H1 (cell line): ENCODE data around the gene LRP11. TPM values are rescaled to one million over a fixed set of nuclear protein-coding genes. Genes with fewer than 3 reads are reported as not detected.

Experiments
- CTCF ChIA-PET: fragments of 300-600 bp; sonication (Branson Sonifier 250); formaldehyde crosslinking; loops from one replicate; lab custom pipeline; 2021; ENCODE audit not compliant: partially characterized antibody; lab: Charles Lee
- POLR2A ChIA-PET: fragments of 300-600 bp; sonication (Branson Sonifier 250); formaldehyde crosslinking; loops from one replicate; lab custom pipeline; 2021; ENCODE audit warnings: inconsistent platforms; ENCODE audit not compliant: partially characterized antibody; lab: Charles Lee
- DNase-seq, 2 experiments: peaks; one replicate each; pipeline versions ENCODE4 v3.0.0 to v3.0.0-alpha.2; 2010 to 2022; ENCODE audit warnings: low spot score in 2 of 2, low read depth in 1 of 2, mixed read lengths in 1 of 2
- FAIRE-seq: peaks from 2 replicates; lab custom pipeline; 2011; peaks lifted over from hg19 to GRCh38; lab: Jason Lieb, UNC
- H2AFZ ChIP-seq: 2 replicates; pipeline ENCODE4 v1.8.1; 2012; ENCODE audit warnings: low read length, inconsistent platforms
- H2AK5ac ChIP-seq: 2 replicates; pipeline ENCODE4 v1.6.1; 2013; ENCODE audit warnings: low read depth, low read length
- H2BK120ac ChIP-seq: replicated peaks from 2 replicates; pipeline ENCODE3; 2013; ENCODE audit warnings: low read depth, low read length, inconsistent platforms
- H2BK12ac ChIP-seq: 2 replicates; pipeline ENCODE4 v1.6.1; 2013; ENCODE audit warnings: low read depth, low read length
- H2BK15ac ChIP-seq: 2 replicates; pipeline ENCODE4 v1.6.1; 2013; ENCODE audit warnings: low read length
- H2BK20ac ChIP-seq: 2 replicates; pipeline ENCODE4 v1.6.1; 2013; ENCODE audit warnings: low read length
- H2BK5ac ChIP-seq: 2 replicates; pipeline ENCODE4 v1.6.1; 2013; ENCODE audit warnings: low read depth, low read length
- H3K14ac ChIP-seq: 2 replicates; pipeline ENCODE4 v1.6.1; 2013; ENCODE audit warnings: inconsistent platforms; ENCODE audit not compliant: insufficient read length
- H3K18ac ChIP-seq: 2 replicates; pipeline ENCODE4 v1.6.1; 2013; ENCODE audit warnings: low read length; ENCODE audit errors: extremely low read depth
- H3K23ac ChIP-seq: 2 replicates; pipeline ENCODE4 v1.6.1; 2013; ENCODE audit warnings: inconsistent platforms; ENCODE audit not compliant: insufficient read length
- H3K23me2 ChIP-seq: 2 replicates; pipeline ENCODE4 v1.6.1; 2013; ENCODE audit warnings: low read depth, low read length
- H3K27ac ChIP-seq: 2 replicates; pipeline ENCODE4 v1.6.1; 2011; ENCODE audit warnings: low read depth, low read length, inconsistent platforms
- H3K27me3 ChIP-seq, 4 experiments: replicated peaks in 1 of 4; 1 replicate in 1 of 4; 2 replicates in 3 of 4; pipeline versions ENCODE4 v1.6.1 to v1.8.1; 2011 to 2013; ENCODE audit warnings: low read length in 3 of 4, mild to moderate bottlenecking in 3 of 4, inconsistent platforms in 2 of 4, mixed read lengths in 2 of 4, moderate library complexity in 1 of 4; ENCODE audit not compliant: control insufficient read depth in 3 of 4, insufficient read depth in 3 of 4; ENCODE audit errors: extremely low read depth in 1 of 4
- H3K36me3 ChIP-seq, 4 experiments: 2 replicates each; pipeline versions ENCODE4 v1.6.1 to v1.8.1; 2011 to 2013; ENCODE audit warnings: mild to moderate bottlenecking in 4 of 4, low read length in 3 of 4, moderate library complexity in 2 of 4, control low read depth in 1 of 4, inconsistent platforms in 1 of 4; ENCODE audit not compliant: insufficient read depth in 4 of 4, control insufficient read depth in 2 of 4
- H3K4ac ChIP-seq: replicated peaks from 2 replicates; pipeline ENCODE3; 2013; ENCODE audit warnings: low read length, low read depth, mixed read lengths, inconsistent platforms; ENCODE audit not compliant: insufficient read length
- H3K4me1 ChIP-seq, 4 experiments: replicated peaks in 1 of 4; 1 replicate in 1 of 4; 2 replicates in 3 of 4; pipeline versions ENCODE4 v1.6.1 to v1.8.1; 2011 to 2013; ENCODE audit warnings: low read length in 3 of 4, inconsistent platforms in 2 of 4, mixed read lengths in 1 of 4; ENCODE audit not compliant: insufficient read depth in 4 of 4, control insufficient read depth in 3 of 4
- H3K4me2 ChIP-seq, 2 experiments: 2 replicates each; pipeline versions ENCODE4 v1.6.1 to v1.8.1; 2011 to 2013; ENCODE audit warnings: low read depth in 2 of 2, low read length in 2 of 2, control low read depth in 1 of 2, inconsistent platforms in 1 of 2, mild to moderate bottlenecking in 1 of 2; ENCODE audit not compliant: insufficient read depth in 1 of 2
- H3K4me3 ChIP-seq, 4 experiments: fragments of 200-600, 300-600 bp in 1 of 4; sonication (generic), shearing (Covaris generic), sonication (Bioruptor Twin) in 1 of 4; 2 replicates each; pipeline versions ENCODE4 v1.5.1 to v1.8.1; 2011 to 2016; ENCODE audit warnings: low read length in 4 of 4, low read depth in 3 of 4, control low read depth in 2 of 4, inconsistent platforms in 2 of 4, mild to moderate bottlenecking in 2 of 4, mixed read lengths in 1 of 4, moderate library complexity in 1 of 4; ENCODE audit not compliant: insufficient read depth in 2 of 4; ENCODE audit errors: extremely low read depth in 1 of 4
- H3K56ac ChIP-seq: replicated peaks from 2 replicates; pipeline ENCODE3; 2013; ENCODE audit warnings: low read depth, mild to moderate bottlenecking, mixed read lengths, low read length, inconsistent platforms; ENCODE audit not compliant: insufficient read length
- H3K79me1 ChIP-seq: 2 replicates; pipeline ENCODE4 v1.6.1; 2013; ENCODE audit warnings: low read depth, low read length, control low read depth
- H3K79me2 ChIP-seq, 2 experiments: 2 replicates each; pipeline versions ENCODE4 v1.6.1 to v1.8.1; 2012 to 2013; ENCODE audit warnings: low read length in 2 of 2, mild to moderate bottlenecking in 2 of 2, inconsistent platforms in 1 of 2; ENCODE audit not compliant: insufficient read depth in 2 of 2, control insufficient read depth in 1 of 2
- H3K9ac ChIP-seq, 4 experiments: replicated peaks in 1 of 4; 1 replicate in 1 of 4; 2 replicates in 3 of 4; pipeline versions ENCODE4 v1.6.1 to v1.8.1; 2011 to 2013; ENCODE audit warnings: low read depth in 3 of 4, low read length in 3 of 4, control low read depth in 2 of 4, mild to moderate bottlenecking in 2 of 4, moderate library complexity in 2 of 4, inconsistent platforms in 1 of 4; ENCODE audit errors: extremely low read depth in 1 of 4
- H3K9me3 ChIP-seq, 2 experiments: 2 replicates each; pipeline versions ENCODE4 v1.6.1 to v1.8.1; 2012 to 2013; ENCODE audit warnings: mild to moderate bottlenecking in 2 of 2, moderate library complexity in 2 of 2, control low read depth in 1 of 2, inconsistent platforms in 1 of 2, low read depth in 1 of 2, low read length in 1 of 2, mixed read lengths in 1 of 2; ENCODE audit not compliant: insufficient read depth in 2 of 2
- H4K20me1 ChIP-seq, 2 experiments: replicated peaks in 1 of 2; 2 replicates each; pipeline versions ENCODE3 to v1.8.1; 2011 to 2013; ENCODE audit warnings: inconsistent platforms in 2 of 2, low read length in 2 of 2, mild to moderate bottlenecking in 1 of 2; ENCODE audit not compliant: insufficient read depth in 2 of 2, control insufficient read depth in 1 of 2
- H4K5ac ChIP-seq: 2 replicates; pipeline ENCODE4 v1.6.1; 2013; ENCODE audit warnings: low read length, low read depth, mixed read lengths, inconsistent platforms; ENCODE audit not compliant: insufficient read length
- H4K8ac ChIP-seq: 2 replicates; pipeline ENCODE4 v1.8.0; 2013; ENCODE audit warnings: mild to moderate bottlenecking, moderate library complexity, low read length, inconsistent platforms; ENCODE audit not compliant: insufficient read depth; ENCODE audit errors: extremely low read depth
- H4K91ac ChIP-seq: replicated peaks from 2 replicates; pipeline ENCODE3; 2013; ENCODE audit warnings: low read length, mixed read lengths, inconsistent platforms; ENCODE audit not compliant: insufficient read length
- RAD21 ChIP-seq, 2 experiments: IDR thresholded peaks in 1 of 2; conservative IDR thresholded peaks in 1 of 2; 2 replicates each; pipeline ENCODE4 v1.6.1; 2011; ENCODE audit warnings: low read depth in 2 of 2, low read length in 2 of 2, improper control_type of control experiment in 1 of 2, inconsistent platforms in 1 of 2, mild to moderate bottlenecking in 1 of 2, moderate library complexity in 1 of 2
- TBP ChIP-seq: IDR thresholded peaks from 2 replicates; pipeline ENCODE4 v1.6.1; 2011; ENCODE audit warnings: low read depth, low read length, improper control_type of control experiment
- WGBS, 2 experiments: shearing (Covaris generic) in 1 of 2; methylation state at CpG; one replicate each; pipeline versions ENCODE4 v1.1.6 to v1.1.7; 2013 to 2015; ENCODE audit warnings: low lambda C conversion rate in 2 of 2, mixed read lengths in 2 of 2, inconsistent platforms in 1 of 2, low coverage in 1 of 2, missing lambda C conversion rate in 1 of 2; ENCODE audit not compliant: insufficient replicate concordance in 2 of 2, insufficient coverage in 1 of 2, insufficient read length in 1 of 2; ENCODE audit errors: extremely low coverage in 1 of 2, missing lambda C conversion rate in 1 of 2; 5-methylcytosine and 5-hydroxymethylcytosine counted together
- polyA plus RNA-seq, 7 experiments: library from polyadenylated mRNA; depleted of rRNA in 3 of 7; stranded (reverse) in 5 of 7; unstranded in 2 of 7; fragments of >200 nt in 5 of 7; fragments of 200-250 nt in 2 of 7; gene quantifications; 1 replicate in 5 of 7; 2 replicates in 1 of 7; 4 replicates in 1 of 7; pipeline versions ENCODE4 v1.2.1 to v1.2.3, GENCODE V29; 2011 to 2013; ENCODE audit warnings: missing spikeins in 2 of 7, mixed read lengths in 2 of 7
- total RNA-seq: library from RNA; stranded (reverse); fragmentation: NEBNext Ultra II Directional; extraction: Animal tissue kit (Norgen Biotek cat#: 25700); gene quantifications from 2 replicates; pipeline ENCODE4 v1.2.1, GENCODE V29; 2021

Gene LRP11
- total and polyA plus RNA-seq, 2 of the 8 experiments (the other 6 are each of a cell fraction or from before 2014, with no cell fraction given), result 11.0 to 20.0 TPM

GRCh38 chr6:149859368-149859767 is 4.8 kb downstream of the LRP11 start:
- no peak overlapping the region for H3K27ac ChIP-seq
- H4K8ac ChIP-seq, result no peak overlapping the region
- H3K79me2 ChIP-seq, result peaks cover 0 to 10% of the 10 kb centered on the region in 2 experiments; a peak in 2 of 4 replicates
- no peak overlapping the region for H3K4me2 ChIP-seq
- peaks cover 6% of the 10 kb centered on the region; the same call in 1 of the 2 replicates for H3K79me1 ChIP-seq
- no peak overlapping the region for H3K23ac ChIP-seq
- FAIRE-seq (no peak), DNase-seq (no peak)
- H3K27me3 ChIP-seq, result peaks cover 0 to 13% (median 5%) of the 10 kb centered on the region in 4 experiments; a peak in 5 of 7 replicates
- no peak overlapping the region for H2AFZ ChIP-seq
- H3K23me2 ChIP-seq, result peaks cover 10% of the 10 kb centered on the region; the same call in 1 of the 2 replicates
- no peak overlapping the region for H4K5ac ChIP-seq
- no peak overlapping the region for H3K4me3 ChIP-seq
- no peak overlapping the region for H2BK120ac ChIP-seq
- CTCF ChIA-PET, result interaction anchor here (0.6 to 1.8 kb wide), 5 partner anchors 14 to 123 kb away, joined by 3 to 5 read pairs (median 4); no protein-coding TSS in a partner anchor
- H2AK5ac ChIP-seq, result no peak overlapping the region
- H4K91ac ChIP-seq, result no peak overlapping the region
- no peaks in the 10 kb centered on the region for H3K9me3 ChIP-seq
- no peak overlapping the region for H3K4ac ChIP-seq
- no peaks in the 10 kb centered on the region for H3K36me3 ChIP-seq
- no peak overlapping the region for H2BK5ac ChIP-seq
- H3K4me1 ChIP-seq, result peaks cover 4 to 23% (median 9%) of the 10 kb centered on the region in 4 experiments; a peak in 6 of 7 replicates
- H3K14ac ChIP-seq, result no peak overlapping the region
- no peak overlapping the region for H3K56ac ChIP-seq
- peaks cover 4 to 13% of the 10 kb centered on the region in 2 experiments for H4K20me1 ChIP-seq
- TF ChIP-seq TBP, result no peak
- no peak for TF ChIP-seq RAD21 (IDR thresholded peaks at IDR 0.05 in 1 of 2, conservative IDR thresholded peaks at IDR 0.05 in 1 of 2; ENCODE audit: low read depth in 2 of 2, low read length in 2 of 2)
- no peak overlapping the region for H2BK12ac ChIP-seq
- no peak overlapping the region for H3K18ac ChIP-seq
- POLR2A ChIA-PET, result no interaction called here
- no peak overlapping the region for H3K9ac ChIP-seq
- H2BK15ac ChIP-seq, result no peak overlapping the region
- no peak overlapping the region for H2BK20ac ChIP-seq
- 82% methylated on average over 7 of the region's 7 CpGs; no CpG with 5 or more reads in 1 of the 2 experiments for WGBS, 2 experiments
